ENCODE data around the gene RIMKLA.

Gene RIMKLA

GRCh38 chr1:42420121-42420520 is 39.5 kb downstream of the RIMKLA start:
- DNase-seq: no peak
- in situ Hi-C loops (cut with HindIII; ENCODE audit: low pct_ligation_motif_present, low pct_unique_long_range_greater_than_20kb, low sequenced_read_pairs): no loop called here

GRCh38 chr1:42420911-42421585 is 40.5 kb downstream of the RIMKLA start:
- in situ Hi-C loops (cut with HindIII; ENCODE audit: low pct_ligation_motif_present, low pct_unique_long_range_greater_than_20kb, low sequenced_read_pairs): no loop called here
- peak; percentile 65 for DNase-seq

GRCh38 chr1:42422737-42423136 is 42.1 kb downstream of the RIMKLA start:
- in situ Hi-C loops (cut with HindIII; ENCODE audit: low pct_ligation_motif_present, low pct_unique_long_range_greater_than_20kb, low sequenced_read_pairs): no loop called here
- DNase-seq: no peak

GRCh38 chr1:42423681-42424080 is 43.1 kb downstream of the RIMKLA start:
- no peak for DNase-seq
- in situ Hi-C loops (cut with HindIII; ENCODE audit: low pct_ligation_motif_present, low pct_unique_long_range_greater_than_20kb, low sequenced_read_pairs): no loop called here

GRCh38 chr1:42424201-42424600 is 43.6 kb downstream of the RIMKLA start:
- in situ Hi-C loops (cut with HindIII; ENCODE audit: low pct_ligation_motif_present, low pct_unique_long_range_greater_than_20kb, low sequenced_read_pairs): no loop called here
- DNase-seq: no peak

- in situ Hi-C loops (cut with HindIII; ENCODE audit: low pct_ligation_motif_present, low pct_unique_long_range_greater_than_20kb, low sequenced_read_pairs): no loop called here
- no peak for DNase-seq
Observed at GRCh38 chr1:42427240-42427639, 46.6 kb downstream of the RIMKLA start.

GRCh38 chr1:42429603-42430002 is 49.0 kb downstream of the RIMKLA start:
- in situ Hi-C loops (cut with HindIII; ENCODE audit: low pct_ligation_motif_present, low pct_unique_long_range_greater_than_20kb, low sequenced_read_pairs): no loop called here
- DNase-seq: no peak

- DNase-seq: no peak
- in situ Hi-C loops (cut with HindIII; ENCODE audit: low pct_ligation_motif_present, low pct_unique_long_range_greater_than_20kb, low sequenced_read_pairs): no loop called here
Observed at GRCh38 chr1:42430286-42431135, 49.9 kb downstream of the RIMKLA start.

- in situ Hi-C loops (cut with HindIII; ENCODE audit: low pct_ligation_motif_present, low pct_unique_long_range_greater_than_20kb, low sequenced_read_pairs): no loop called here
- no peak for DNase-seq
Observed at GRCh38 chr1:42431514-42431913, 50.9 kb downstream of the RIMKLA start.

- in situ Hi-C loops (cut with HindIII; ENCODE audit: low pct_ligation_motif_present, low pct_unique_long_range_greater_than_20kb, low sequenced_read_pairs): no loop called here
- DNase-seq: no peak
Observed at GRCh38 chr1:42432714-42433113, 52.1 kb downstream of the RIMKLA start.

- no peak for DNase-seq
- in situ Hi-C loops (cut with HindIII; ENCODE audit: low pct_ligation_motif_present, low pct_unique_long_range_greater_than_20kb, low sequenced_read_pairs): no loop called here
Observed at GRCh38 chr1:42433369-42433768, 52.8 kb downstream of the RIMKLA start.

GRCh38 chr1:42434340-42434739 is 53.7 kb downstream of the RIMKLA start:
- in situ Hi-C loops (cut with HindIII; ENCODE audit: low pct_ligation_motif_present, low pct_unique_long_range_greater_than_20kb, low sequenced_read_pairs): no loop called here
- DNase-seq: no peak

- in situ Hi-C loops (cut with HindIII; ENCODE audit: low pct_ligation_motif_present, low pct_unique_long_range_greater_than_20kb, low sequenced_read_pairs): no loop called here
- DNase-seq: peak; percentile 71
Observed at GRCh38 chr1:42439940-42440339, 59.3 kb downstream of the RIMKLA start.

- DNase-seq: no peak
- in situ Hi-C loops (cut with HindIII; ENCODE audit: low pct_ligation_motif_present, low pct_unique_long_range_greater_than_20kb, low sequenced_read_pairs): no loop called here
Observed at GRCh38 chr1:42442662-42443061, 62.1 kb downstream of the RIMKLA start.

- in situ Hi-C loops (cut with HindIII; ENCODE audit: low pct_ligation_motif_present, low pct_unique_long_range_greater_than_20kb, low sequenced_read_pairs): no loop called here
- no peak for DNase-seq
Observed at GRCh38 chr1:42449256-42449655, 68.7 kb downstream of the RIMKLA start.

- no peak for DNase-seq
- in situ Hi-C loops (cut with HindIII; ENCODE audit: low pct_ligation_motif_present, low pct_unique_long_range_greater_than_20kb, low sequenced_read_pairs): no loop called here
Observed at GRCh38 chr1:42450061-42450460, 69.5 kb downstream of the RIMKLA start.

- in situ Hi-C loops (cut with HindIII; ENCODE audit: low pct_ligation_motif_present, low pct_unique_long_range_greater_than_20kb, low sequenced_read_pairs): no loop called here
- DNase-seq: peak; percentile 18
Observed at GRCh38 chr1:42453386-42453785, 72.8 kb downstream of the RIMKLA start.

GRCh38 chr1:42454403-42454802 is 73.8 kb downstream of the RIMKLA start:
- peak; percentile 81 for DNase-seq
- in situ Hi-C loops (cut with HindIII; ENCODE audit: low pct_ligation_motif_present, low pct_unique_long_range_greater_than_20kb, low sequenced_read_pairs): no loop called here

- in situ Hi-C loops (cut with HindIII; ENCODE audit: low pct_ligation_motif_present, low pct_unique_long_range_greater_than_20kb, low sequenced_read_pairs): no loop called here
- peak; percentile 81 for DNase-seq
Observed at GRCh38 chr1:42456010-42456753, 75.6 kb downstream of the RIMKLA start, which contains the start of the genes PPCS and ZMYND12. PPCS (plus strand) TSS chr1:42456543; CDS start chr1:42456566, 23 bp downstream. ZMYND12 (minus strand) TSS chr1:42456022; CDS start chr1:42455997, 25 bp downstream.

All from ACHN (cell line).